Activated CD4-positive, CD25-positive, alpha-beta regulatory T cell treated with anti-CD3 and anti-CD28 coated beads, Interleukin-2, amount 50 U/mL, for 24 hours (primary cell): ENCODE measurements around the gene LYSMD4.
A peak's percentile ranks its signal among the peaks of the same experiment; 100 is the strongest.

Source experiments
- ATAC-seq, 2 donors: fragments of 150-1000 bp; cut with Tn5 transposase; one replicate each; pipeline ENCODE4 v1.10.0; 2021; ENCODE audit warnings: mild to moderate bottlenecking in 1 of 2, moderate library complexity in 1 of 2

Gene LYSMD4

GRCh38 chr15:99706557-99707303, 26.5 kb downstream of the LYSMD4 start:
- peak; percentile 17 to 52 for ATAC-seq

DNA sequence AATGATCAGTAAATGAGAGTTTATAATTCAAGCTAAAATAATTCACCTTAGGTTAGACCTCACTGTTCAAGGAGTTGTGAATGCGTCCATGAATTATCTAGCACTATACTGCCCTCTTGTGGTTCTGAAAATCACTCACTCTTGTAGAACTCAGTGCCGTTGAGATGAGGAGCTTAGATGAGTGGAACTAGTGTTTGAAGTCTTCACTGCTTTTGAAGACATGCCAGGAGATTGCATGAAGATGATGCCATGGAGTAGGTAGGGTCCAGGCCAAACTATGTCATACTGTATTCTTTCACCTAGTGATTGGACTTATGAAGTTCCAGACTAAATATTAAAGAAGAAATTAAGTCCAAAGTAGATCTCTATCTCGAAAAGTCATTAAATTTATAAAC, 28.8 kb downstream of the LYSMD4 start:
- peak; percentile 62 to 64 for ATAC-seq

DNA sequence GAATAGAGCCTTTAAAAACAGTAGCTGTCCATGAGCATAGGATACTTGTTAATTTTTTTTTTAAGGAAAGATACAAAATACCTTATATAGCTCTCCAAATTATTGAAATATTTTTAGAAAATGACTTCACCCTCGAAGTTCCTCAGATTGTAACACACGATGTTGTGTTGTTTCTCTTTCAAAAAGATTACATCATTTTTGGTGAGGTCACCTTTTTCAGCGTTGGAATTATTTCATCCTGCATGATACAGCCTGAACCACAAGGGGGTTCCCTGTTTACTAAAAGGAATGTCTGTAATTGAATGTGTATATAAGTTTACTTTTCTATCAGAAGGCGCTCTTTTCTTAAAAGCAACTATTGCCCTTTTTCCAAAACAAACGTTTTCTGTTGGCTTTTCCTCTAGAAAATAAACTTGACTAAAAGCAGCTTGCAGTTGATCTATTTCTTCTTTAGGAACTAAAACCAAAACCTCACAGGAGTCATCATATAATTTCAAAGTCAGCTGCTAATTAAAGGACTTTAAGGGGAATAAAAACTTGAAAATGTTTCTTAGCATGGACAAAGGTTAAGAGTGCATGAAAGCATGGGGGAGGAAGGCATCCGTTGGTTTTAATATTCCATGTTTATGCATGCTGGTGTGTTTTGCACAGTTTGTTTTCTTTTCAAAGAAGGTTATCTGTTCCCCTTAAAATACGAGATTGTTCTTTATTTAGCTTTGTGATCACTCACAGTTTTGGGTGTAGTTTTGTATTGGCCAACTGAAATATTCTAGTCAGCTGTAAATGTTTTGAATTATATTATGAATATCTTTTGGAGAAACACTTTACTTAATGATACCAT, 29.4 kb downstream of the LYSMD4 start:
- ATAC-seq = peak; percentile 14 to 27

DNA sequence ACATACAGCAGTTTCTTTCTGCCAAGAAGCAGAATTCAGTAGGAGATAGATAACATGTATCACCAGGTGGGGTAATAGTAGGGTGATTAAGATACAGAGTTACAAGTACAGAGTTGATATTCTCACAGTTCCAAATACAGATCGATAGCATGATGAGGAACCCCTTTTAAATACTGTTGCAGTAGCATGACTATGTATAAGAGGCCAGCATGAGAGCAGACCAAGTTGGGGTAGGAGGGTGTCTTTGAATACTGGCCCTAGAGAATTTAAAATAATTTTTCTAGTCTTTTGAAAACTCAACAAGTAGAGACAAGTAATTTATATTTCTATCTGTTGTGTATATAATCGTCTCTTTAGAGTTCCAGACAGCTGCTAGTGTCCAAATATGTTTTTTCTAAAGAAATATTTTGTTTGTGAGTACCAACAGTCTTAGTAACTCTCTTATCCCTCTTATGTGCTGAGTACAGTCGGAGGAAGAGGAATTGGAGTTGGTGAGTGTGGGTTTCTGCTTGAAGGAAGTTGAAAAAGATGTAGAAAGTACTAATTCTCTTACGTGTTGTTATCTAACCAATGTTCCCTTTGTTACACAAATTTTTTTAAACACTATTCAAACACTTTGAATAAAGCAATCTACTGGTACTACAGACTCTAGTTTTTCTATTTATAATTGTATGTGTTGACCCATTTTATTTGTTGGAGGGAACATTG, 30.2 kb downstream of the LYSMD4 start:
- no peak for ATAC-seq

DNA sequence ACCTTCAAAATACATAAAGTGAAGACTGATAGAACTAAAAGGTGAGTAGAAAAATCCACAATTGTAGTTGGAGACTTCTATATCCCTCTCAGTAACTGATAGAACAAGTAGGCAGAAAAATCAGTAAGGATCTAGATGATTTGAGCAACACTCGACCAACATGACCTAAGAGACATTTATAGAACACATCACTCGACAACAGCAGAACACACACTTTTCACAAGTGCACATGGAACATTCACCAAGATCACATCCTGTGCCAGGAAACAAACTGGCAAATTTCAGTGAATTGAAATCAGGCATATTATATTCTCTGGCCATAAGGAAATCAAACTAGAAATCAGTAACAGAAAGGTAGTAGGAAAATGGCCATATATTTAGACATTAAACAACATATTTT, 37.1 kb downstream of the LYSMD4 start:
- no peak for ATAC-seq

- ATAC-seq = no peak
Observed at GRCh38 chr15:99692825-99693224, 40.4 kb downstream of the LYSMD4 start.

DNA sequence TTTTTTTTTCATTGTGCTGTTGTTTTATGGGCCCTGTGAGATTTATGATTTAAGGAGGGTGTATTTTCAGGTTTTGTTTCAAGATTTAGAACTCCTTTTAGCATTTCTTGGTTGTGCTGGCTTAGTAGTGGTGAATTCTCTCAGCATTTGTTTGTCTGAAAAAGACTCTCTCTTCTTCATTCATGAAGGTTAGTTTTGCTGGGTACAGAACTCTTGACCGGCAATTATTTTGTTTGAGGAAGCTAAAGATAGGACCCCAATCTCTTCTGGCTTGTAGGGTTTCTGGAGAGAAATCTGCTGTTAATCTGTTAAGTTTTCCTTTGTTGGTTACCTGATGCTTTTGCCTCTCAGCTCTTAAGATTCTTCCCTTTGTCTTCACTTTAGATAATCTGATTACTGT, 46.9 kb downstream of the LYSMD4 start:
- no peak for ATAC-seq

- peak in 1 of 2 donors; percentile 55 for ATAC-seq
Observed at GRCh38 chr15:99683000-99683670, 50.1 kb downstream of the LYSMD4 start.

GRCh38 chr15:99682455-99682854, 50.8 kb downstream of the LYSMD4 start:
- peak in 1 of 2 donors; percentile 38 for ATAC-seq

DNA sequence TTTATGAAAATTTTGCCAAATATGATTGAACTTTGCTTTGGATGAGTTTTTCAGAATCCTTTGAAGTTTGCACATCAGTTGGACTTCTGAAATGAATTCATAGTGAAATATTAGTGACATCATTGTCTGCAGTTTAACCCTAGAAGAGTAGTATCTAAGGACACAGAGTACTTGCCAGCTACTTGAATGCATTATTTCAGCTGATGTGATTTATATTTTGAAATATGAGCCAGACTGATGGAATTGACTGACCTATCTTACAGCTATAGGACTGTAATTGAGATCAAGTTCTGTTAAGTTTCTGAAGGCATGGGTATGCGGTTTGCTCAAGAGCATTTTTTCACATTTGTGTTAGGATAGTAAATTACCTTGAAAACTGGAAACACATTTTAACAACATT, 51.2 kb downstream of the LYSMD4 start:
- ATAC-seq = no peak

DNA sequence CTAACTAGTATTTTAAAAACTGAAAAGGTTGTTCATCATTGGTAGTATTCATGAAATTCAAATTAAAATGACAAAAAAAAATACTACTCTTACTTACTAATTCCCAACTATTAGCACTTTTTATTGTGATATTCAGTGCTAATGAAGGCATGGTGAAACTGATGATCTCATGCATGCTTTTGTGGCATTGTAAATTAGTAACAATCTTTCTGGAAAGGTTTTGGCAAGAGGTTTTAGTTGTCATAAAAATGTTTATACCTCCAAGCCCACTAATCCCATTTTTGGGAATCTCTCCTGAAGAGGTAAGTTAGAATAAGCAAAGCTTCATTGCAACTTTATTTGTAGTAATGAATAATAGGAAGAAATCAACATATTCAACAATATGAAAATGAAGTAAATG, 53.0 kb downstream of the LYSMD4 start:
- no peak for ATAC-seq

DNA sequence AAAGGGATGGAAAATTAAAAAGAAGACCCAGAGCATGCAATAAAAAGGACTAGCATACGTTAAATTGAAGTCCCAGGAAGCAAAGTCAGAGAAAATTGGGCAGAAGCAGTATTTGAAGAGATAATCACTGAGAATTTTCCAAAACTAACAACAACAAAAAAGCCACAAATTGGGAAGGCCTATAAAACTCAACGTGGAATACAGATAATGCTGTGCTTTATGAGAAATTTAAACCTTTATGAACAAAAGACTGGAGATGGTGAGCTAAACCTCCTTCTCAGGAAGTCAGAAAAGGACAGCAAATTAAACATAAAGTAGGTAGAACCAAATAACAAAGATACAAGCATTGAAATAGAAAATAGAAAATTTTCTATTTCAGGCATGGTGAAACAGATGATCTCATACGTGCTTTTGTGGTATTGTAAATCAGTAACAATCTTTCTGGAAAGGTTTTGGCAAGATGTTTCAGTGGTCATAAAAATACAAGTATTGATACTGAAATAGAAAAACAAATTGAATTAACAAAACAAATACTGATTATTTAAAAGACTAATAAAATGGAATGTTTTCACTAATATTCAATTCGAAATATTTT, 55.6 kb downstream of the LYSMD4 start:
- no peak for ATAC-seq
